IMR-90 (cell line): ENCODE results near the gene RGL1. TPM values are rescaled to one million over a fixed set of nuclear protein-coding genes. Genes with fewer than 3 reads are reported as not detected.

ENCODE experiments used
- ATAC-seq: fragments of 200-7000 bp; cut with Tn5 transposase; 2 replicates; pipeline ENCODE4 v1.9.1; 2020; ENCODE audit warnings: low read depth, mild to moderate bottlenecking, moderate library complexity
- BruUV-seq: library from RNA; stranded (reverse); fragments of 400-500 nt; replicated peaks from 2 replicates; lab custom pipeline; 2021; lab: Mats Ljungman, UMichigan
- CTCF ChIA-PET: fragments of 300-600 bp; formaldehyde crosslinking; extraction: SDS; loops from one replicate; lab custom pipeline; 2021; ENCODE audit warnings: antibody characterized with exemption; lab: Yijun Ruan, JAX
- POLR2A ChIA-PET: fragments of 300-600 bp; sonication (Branson Sonifier 250); formaldehyde crosslinking; loops from one replicate; lab custom pipeline; 2022; ENCODE audit warnings: antibody characterized with exemption; ENCODE audit not compliant: unreplicated experiment; lab: Charles Lee
- DNase-seq: peaks from one replicate; pipeline ENCODE4 v3.0.0; 2013
- H2AFZ ChIP-seq: replicated peaks from 2 replicates; pipeline ENCODE3; 2013; ENCODE audit warnings: low read length, mild to moderate bottlenecking; ENCODE audit not compliant: poor library complexity
- H2AK5ac ChIP-seq: 2 replicates; pipeline ENCODE4 v1.6.1; 2013; ENCODE audit warnings: low read depth, low read length, inconsistent platforms
- H2AK9ac ChIP-seq: replicated peaks from 2 replicates; pipeline ENCODE3; 2013; ENCODE audit warnings: mild to moderate bottlenecking, low read depth, low read length, moderate library complexity; ENCODE audit not compliant: poor library complexity
- H2BK120ac ChIP-seq: 2 replicates; pipeline ENCODE4 v1.6.1; 2013; ENCODE audit warnings: low read depth, low read length, inconsistent platforms
- H2BK15ac ChIP-seq: 3 replicates; pipeline ENCODE4 v1.6.1; 2013; ENCODE audit warnings: low read depth, low read length, inconsistent platforms
- H2BK20ac ChIP-seq: 2 replicates; pipeline ENCODE4 v1.6.1; 2013; ENCODE audit warnings: low read depth, mild to moderate bottlenecking, inconsistent platforms, low read length, moderate library complexity
- H2BK5ac ChIP-seq: 2 replicates; pipeline ENCODE4 v1.6.1; 2013; ENCODE audit warnings: mild to moderate bottlenecking, low read depth, low read length, inconsistent platforms; ENCODE audit not compliant: poor library complexity, severe bottlenecking
- H3K14ac ChIP-seq: replicated peaks from 2 replicates; pipeline ENCODE4 v1.6.1; 2013; ENCODE audit warnings: low read depth, low read length, inconsistent platforms
- H3K18ac ChIP-seq: 2 replicates; pipeline ENCODE4 v1.6.1; 2013; ENCODE audit warnings: low read depth, low read length, control low read depth
- H3K23ac ChIP-seq: 2 replicates; pipeline ENCODE4 v1.6.1; 2013; ENCODE audit warnings: low read depth, low read length, inconsistent platforms
- H3K27ac ChIP-seq: 2 replicates; pipeline ENCODE4 v1.5.1; 2013; ENCODE audit warnings: mild to moderate bottlenecking, control low read depth, low read length; ENCODE audit not compliant: insufficient read depth
- H3K27me3 ChIP-seq: 2 replicates; pipeline ENCODE4 v1.6.1; 2013; ENCODE audit warnings: low read length; ENCODE audit not compliant: control insufficient read depth, insufficient read depth
- H3K36me3 ChIP-seq: 2 replicates; pipeline ENCODE4 v1.6.1; 2013; ENCODE audit warnings: low read length, mixed read lengths; ENCODE audit not compliant: control insufficient read depth, insufficient read depth
- H3K4ac ChIP-seq: 2 replicates; pipeline ENCODE4 v1.6.1; 2013; ENCODE audit warnings: low read depth, low read length, inconsistent platforms
- H3K4me1 ChIP-seq: 2 replicates; pipeline ENCODE4 v1.6.1; 2013; ENCODE audit warnings: low read length, mixed read lengths; ENCODE audit not compliant: control insufficient read depth, insufficient read depth
- H3K4me2 ChIP-seq: 2 replicates; pipeline ENCODE4 v1.6.1; 2013; ENCODE audit warnings: low read depth, mild to moderate bottlenecking, control low read depth, low read length, moderate library complexity
- H3K4me3 ChIP-seq: 2 replicates; pipeline ENCODE4 v1.5.1; 2013; ENCODE audit warnings: low read depth, mild to moderate bottlenecking, control low read depth, low read length, moderate library complexity; ENCODE audit not compliant: insufficient read depth
- H3K56ac ChIP-seq: 2 replicates; pipeline ENCODE4 v1.6.1; 2013; ENCODE audit warnings: low read length, inconsistent platforms; ENCODE audit not compliant: insufficient read depth; ENCODE audit errors: extremely low read depth
- H3K79me1 ChIP-seq, 2 experiments: 2 replicates each; pipeline ENCODE4 v1.6.1; 2013; ENCODE audit warnings: low read length in 2 of 2, inconsistent platforms in 1 of 2, low read depth in 1 of 2
- H3K9ac ChIP-seq: 2 replicates; pipeline ENCODE4 v1.6.1; 2013; ENCODE audit warnings: low read depth, low read length, control low read depth
- H3K9me1 ChIP-seq: 2 replicates; pipeline ENCODE4 v1.6.1; 2013; ENCODE audit warnings: low read length, inconsistent platforms; ENCODE audit not compliant: insufficient read depth
- H3K9me3 ChIP-seq: 2 replicates; pipeline ENCODE4 v1.6.1; 2013; ENCODE audit warnings: low read length; ENCODE audit not compliant: control insufficient read depth, insufficient read depth
- H4K20me1 ChIP-seq: 2 replicates; pipeline ENCODE4 v1.6.1; 2013; ENCODE audit warnings: low read length, inconsistent platforms; ENCODE audit not compliant: insufficient read depth
- H4K5ac ChIP-seq: 2 replicates; pipeline ENCODE4 v1.6.1; 2013; ENCODE audit warnings: mild to moderate bottlenecking, low read depth, low read length, control low read depth
- H4K8ac ChIP-seq, 2 experiments: 2 replicates each; pipeline ENCODE4 v1.6.1; 2013; ENCODE audit warnings: low read depth in 2 of 2, low read length in 2 of 2, control low read depth in 1 of 2, inconsistent platforms in 1 of 2
- H4K91ac ChIP-seq: 2 replicates; pipeline ENCODE4 v1.6.1; 2013; ENCODE audit warnings: low read depth, low read length, inconsistent platforms; ENCODE audit not compliant: insufficient read depth
- CTCF ChIP-seq: conservative IDR thresholded peaks from 2 replicates; pipeline ENCODE4 v1.5.1; 2012; ENCODE audit warnings: mild to moderate bottlenecking, low read depth, low read length, improper control_type of control experiment
- FOS ChIP-seq: fragments of 150-350 bp; IDR thresholded peaks from 2 replicates; pipeline ENCODE4 v1.6.1; 2016; ENCODE audit warnings: low read depth, low read length
- MAZ ChIP-seq: IDR thresholded peaks from 2 replicates; pipeline ENCODE4 v1.6.1; 2012; ENCODE audit warnings: low read depth, mild to moderate bottlenecking, low read length, improper control_type of control experiment, moderate library complexity, borderline replicate concordance
- POLR2A ChIP-seq: IDR thresholded peaks from 2 replicates; pipeline ENCODE4 v1.6.1; 2012; ENCODE audit warnings: mild to moderate bottlenecking, low read depth, low read length
- USF2 ChIP-seq: fragments of 150-350 bp; IDR thresholded peaks from 2 replicates; pipeline ENCODE4 v1.6.1; 2017; ENCODE audit warnings: mild to moderate bottlenecking, antibody characterized with exemption, low read length, low read depth
- WGBS, 2 experiments: methylation state at CpG; one replicate each; pipeline versions ENCODE4 v1.1.5 to v1.1.7; 2013; ENCODE audit warnings: missing lambda C conversion rate in 2 of 2; ENCODE audit not compliant: insufficient read length in 1 of 2; ENCODE audit errors: extremely low coverage in 2 of 2; 5-methylcytosine and 5-hydroxymethylcytosine counted together
- dilution Hi-C: fragments of 300-500 bp; cut with HindIII; formaldehyde crosslinking; loops from one replicate; pipeline ENCODE4 v1.14.3; 2018; ENCODE audit warnings: low sequenced_read_pairs; ENCODE audit not compliant: unreplicated experiment
- in situ Hi-C: fragments of 300-500 bp; cut with MboI; formaldehyde crosslinking; loops from 3 replicates; pipeline ENCODE4 v1.14.3; 2019; ENCODE audit warnings: low sequenced_read_pairs, inconsistent platforms, mixed read lengths
- intact Hi-C: fragments of 100-400 bp; cut with micrococcal nuclease; formaldehyde crosslinking; loops from 2 replicates; pipeline ENCODE4 v1.10.0; 2022
- polyA plus RNA-seq, 3 experiments: library from polyadenylated mRNA; depleted of rRNA; stranded (reverse); fragments of >200 nt; gene quantifications; 2 replicates each; pipeline ENCODE4 v1.2.3, GENCODE V29; 2012; ENCODE audit warnings: low replicate concordance in 1 of 3
- total RNA-seq: library from RNA; depleted of rRNA; stranded (reverse); fragments of >200 nt; gene quantifications from 2 replicates; pipeline ENCODE4 v1.2.3, GENCODE V29; 2012

RGL1 gene
- total and polyA plus RNA-seq, 2 of the 4 experiments (the other 2 are of a cell fraction): 4.7 to 7.5 TPM

GRCh38 chr1:183792300-183792699 lies 12.6 kb upstream of the RGL1 start:
- Histone ChIP-seq H3K27ac (no peak overlapping the region), H4K20me1 (no peaks in the 10 kb centered on the region), H2BK15ac (no peak overlapping the region), H3K9ac (no peak overlapping the region), H3K23ac (no peak overlapping the region), H3K4me2 (no peak overlapping the region), H3K14ac (no peak overlapping the region), H3K56ac (no peak overlapping the region), H3K9me3 (no peaks in the 10 kb centered on the region), H3K4me1 (no peaks in the 10 kb centered on the region), H3K27me3 (no peaks in the 10 kb centered on the region), H2AFZ (no peak overlapping the region), H2BK5ac (no peak overlapping the region), H3K79me1 (no peaks in the 10 kb centered on the region), H2BK20ac (no peak overlapping the region), H3K36me3 (no peaks in the 10 kb centered on the region), H2AK9ac (no peak overlapping the region), H3K18ac (no peak overlapping the region), H3K9me1 (no peaks in the 10 kb centered on the region), H3K4me3 (no peak overlapping the region), H3K4ac (no peak overlapping the region), H4K8ac (no peak overlapping the region), H2BK120ac (no peak overlapping the region), H4K91ac (no peak overlapping the region), H2AK5ac (no peak overlapping the region), H4K5ac (no peak overlapping the region)
- ChIA-PET POLR2A (no interaction called here), CTCF (no interaction called here)
- in situ Hi-C loops: no loop called here
- ATAC-seq (no peak), DNase-seq (no peak)
- BruUV-seq: no TSS peak
- dilution Hi-C loops: no loop called here
- intact Hi-C loops: no loop called here
- TF ChIP-seq USF2 (no peak), CTCF (no peak), FOS (no peak), MAZ (no peak), POLR2A (no peak)
- no CpG with 5 or more reads among the region's 2 CpGs for WGBS, 2 experiments
